ENCODE results near the gene SMARCA2.

Gene SMARCA2

DNA sequence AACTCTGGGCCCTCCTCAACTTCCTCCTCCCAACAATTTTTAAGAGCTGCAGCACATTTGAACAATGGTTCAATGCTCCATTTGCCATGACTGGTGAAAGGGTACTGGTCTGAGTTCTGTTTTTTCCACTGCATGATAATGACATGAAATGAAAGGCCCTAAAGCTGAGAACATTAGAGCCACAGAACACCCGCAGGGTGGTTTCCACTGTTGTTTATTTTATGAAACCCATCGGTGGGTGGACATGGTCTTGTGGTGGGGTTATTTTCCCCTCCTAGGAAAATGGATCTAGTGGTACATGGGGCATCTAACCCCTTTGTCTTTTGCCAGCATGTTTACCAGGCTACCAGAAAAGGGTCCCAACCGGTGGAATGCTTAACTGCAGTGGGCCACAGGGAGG, 71.8 kb downstream of the SMARCA2 start:
- DNase-seq, result no peak

DNA sequence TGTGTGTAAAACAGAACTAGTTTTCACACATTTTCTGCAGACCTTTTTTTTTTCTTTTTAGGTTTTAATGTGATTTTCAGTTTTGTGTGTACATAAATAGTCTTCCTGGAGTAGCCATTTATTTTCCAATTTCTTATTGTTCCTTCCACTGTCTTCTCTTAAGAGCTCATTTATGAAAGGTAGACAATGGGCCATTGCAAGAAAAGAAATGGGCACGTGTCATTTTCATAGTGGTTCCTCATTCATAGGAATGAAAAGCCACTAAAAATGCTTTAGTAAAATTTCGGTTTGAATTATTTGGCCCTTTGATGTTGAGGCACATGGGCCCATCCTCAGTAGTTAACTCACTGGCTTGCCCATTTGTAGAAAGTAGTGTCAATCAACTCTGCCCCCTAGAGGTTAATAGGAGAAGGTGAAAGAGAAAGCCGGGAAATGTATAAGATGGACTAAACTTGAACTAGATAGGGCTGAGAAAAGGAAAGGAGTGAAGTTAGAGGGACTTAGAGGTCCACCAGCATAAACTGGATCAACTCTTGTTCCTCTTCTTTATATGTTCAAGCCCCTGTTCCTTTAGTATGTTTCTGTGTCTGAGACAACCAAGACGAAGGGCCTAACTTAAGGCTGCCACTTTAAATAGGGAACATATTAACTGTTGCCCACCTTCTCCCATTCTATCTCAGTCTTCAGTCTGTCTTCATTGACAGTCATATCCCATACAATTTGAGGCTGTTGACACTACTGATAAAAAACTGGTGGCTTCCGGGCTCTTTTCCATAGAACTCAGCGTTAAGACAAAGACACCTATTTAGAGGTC, 72.6 kb downstream of the SMARCA2 start:
- DNase-seq, result peak in 1 of 51 donors; percentile 6

DNA sequence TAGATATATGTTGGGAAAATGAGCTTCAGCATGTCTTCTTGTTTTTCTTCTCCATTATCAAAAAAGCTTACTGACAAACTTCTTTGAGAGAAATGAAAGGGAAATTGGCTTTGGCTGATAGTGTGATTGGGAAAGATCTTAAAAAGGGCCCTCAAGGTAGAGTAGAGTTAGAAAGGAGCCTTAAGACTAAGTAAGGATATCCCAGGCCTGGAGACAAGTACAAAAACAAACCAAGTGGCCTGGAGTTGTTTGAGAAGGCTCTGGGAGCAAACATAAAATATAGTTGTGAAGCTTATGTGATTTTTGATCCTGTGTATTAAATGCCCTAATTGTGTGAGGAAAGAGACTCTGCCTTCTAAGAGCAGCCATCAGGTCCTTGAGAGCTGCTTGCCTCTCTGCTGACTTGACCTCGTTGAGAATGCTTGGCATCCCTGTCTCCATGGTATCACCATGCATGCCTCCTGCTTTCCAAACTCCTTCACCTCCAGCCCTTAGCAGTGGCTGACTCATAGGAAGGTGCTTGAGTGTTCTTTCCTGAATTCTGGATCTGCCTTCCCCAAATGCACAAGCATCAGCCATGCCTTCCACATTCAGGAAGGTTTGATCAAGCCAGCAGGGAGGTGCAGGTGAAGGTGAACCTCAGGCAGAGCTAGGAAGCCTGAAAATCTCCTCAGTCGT, 78.9 kb downstream of the SMARCA2 start:
- peak in 7 of 51 donors; percentile 2 to 54 (median 13) for DNase-seq

DNA sequence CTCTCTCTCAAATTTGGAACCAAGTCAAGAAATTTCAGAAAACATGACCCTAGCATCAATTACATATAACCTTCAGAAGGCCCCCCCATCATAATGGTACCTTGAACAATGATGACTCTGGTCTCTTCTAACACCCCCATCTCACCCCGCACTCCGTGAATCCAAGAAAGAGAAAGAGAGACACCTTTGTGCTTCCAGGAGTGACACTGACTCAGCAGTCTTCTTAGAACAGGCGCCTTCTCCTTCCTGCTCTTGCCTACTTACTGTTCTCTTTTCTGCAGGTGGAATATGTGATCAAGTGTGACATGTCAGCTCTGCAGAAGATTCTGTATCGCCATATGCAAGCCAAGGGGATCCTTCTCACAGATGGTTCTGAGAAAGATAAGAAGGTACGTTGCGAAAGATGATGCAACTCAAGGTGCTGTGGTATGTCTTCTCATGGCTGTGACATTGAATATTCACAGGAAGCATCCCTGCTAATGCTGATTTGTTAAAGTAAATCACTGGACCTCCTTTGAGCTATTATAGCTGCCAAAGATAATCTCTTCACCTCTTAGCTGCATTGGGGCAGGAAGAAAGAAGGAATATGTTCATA, 81.3 kb downstream of the SMARCA2 start:
- DNase-seq, result no peak

DNA sequence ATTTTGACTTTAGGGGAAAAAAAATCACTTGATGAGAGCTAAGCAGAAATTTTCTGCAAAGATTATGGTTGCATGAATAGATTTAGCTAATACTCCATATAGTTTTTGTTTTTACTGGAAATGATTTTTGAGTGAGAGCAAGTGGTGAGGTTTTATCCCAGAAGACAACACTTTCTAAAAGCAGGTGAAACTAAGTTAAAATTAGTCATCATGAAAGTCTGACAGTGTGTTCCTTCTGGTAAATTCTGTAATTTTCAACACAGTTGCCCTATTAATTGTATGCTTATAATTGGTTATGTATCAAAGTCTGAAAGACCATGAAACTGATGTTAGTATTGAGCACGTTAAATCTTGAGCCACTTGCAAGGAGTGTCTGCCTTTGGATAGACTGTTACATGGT, 91.5 kb downstream of the SMARCA2 start:
- no peak for DNase-seq

DNA sequence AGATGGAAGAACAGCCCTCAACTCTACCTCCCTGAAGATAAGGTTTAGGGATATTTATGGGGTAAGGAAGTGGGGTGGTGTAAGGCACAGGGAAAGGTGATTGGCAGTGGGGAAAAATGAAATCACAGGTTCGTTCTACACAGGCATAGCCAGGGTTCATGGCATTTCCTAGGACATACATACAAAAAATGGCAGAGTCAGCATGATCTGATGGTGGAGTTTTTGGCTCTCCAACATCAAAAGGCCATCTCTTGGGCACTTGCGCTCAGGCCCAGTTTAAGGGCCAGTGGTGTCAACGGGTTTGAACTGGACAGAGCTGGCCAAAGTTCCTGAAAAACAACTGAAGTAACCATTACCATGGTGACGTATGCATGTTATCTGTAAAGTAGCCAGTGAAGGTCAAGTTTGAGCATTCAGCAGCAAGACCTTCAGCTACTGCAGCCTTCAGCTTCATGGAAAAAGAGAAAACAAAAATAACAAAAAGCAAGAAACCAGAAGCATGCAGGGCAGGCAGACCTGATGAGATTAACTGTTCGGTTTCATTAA, 92.8 kb downstream of the SMARCA2 start:
- DNase-seq, result no peak

DNA sequence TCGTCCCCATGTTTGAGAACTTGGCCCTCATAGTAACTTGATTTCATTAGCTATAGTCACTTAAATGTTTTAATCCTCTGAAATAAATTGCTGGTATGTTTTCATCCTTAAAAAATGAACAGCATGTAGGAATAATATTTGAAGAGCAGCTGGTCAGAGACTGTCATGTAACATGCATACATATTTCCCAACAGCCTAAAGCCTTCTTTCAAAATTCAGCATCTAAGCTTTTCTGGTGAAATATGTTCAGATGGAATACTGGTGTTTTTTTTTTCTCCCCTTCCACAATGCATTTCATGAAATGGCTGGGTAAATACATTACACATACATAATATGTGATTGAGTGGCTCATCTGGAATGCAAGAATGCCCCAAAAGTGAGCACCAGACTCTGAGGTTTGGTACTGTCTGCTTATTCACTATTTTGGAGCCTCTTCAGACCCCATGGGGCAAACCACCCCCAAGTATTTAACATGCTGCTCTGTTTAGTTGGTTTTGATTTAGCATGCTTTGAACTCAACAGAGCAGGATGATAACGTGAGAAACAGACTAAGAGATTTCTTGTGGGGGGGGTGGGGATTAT, 94.0 kb downstream of the SMARCA2 start:
- DNase-seq, result no peak

DNA sequence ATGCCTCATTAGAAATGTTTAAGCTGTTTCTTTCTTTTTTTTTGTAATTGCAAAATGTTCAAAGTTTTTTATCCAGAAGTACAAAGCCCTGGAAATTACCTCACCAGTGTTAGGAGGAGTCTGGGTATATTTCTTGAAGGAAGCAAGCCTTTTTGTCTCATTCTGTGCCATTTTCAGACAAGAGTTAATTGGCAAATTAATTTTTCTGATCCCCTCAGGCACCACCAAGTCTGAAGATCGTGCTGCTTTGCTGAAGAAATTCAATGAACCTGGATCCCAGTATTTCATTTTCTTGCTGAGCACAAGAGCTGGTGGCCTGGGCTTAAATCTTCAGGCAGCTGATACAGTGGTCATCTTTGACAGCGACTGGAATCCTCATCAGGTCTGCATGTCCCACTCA, 94.9 kb downstream of the SMARCA2 start:
- no peak for DNase-seq

DNA sequence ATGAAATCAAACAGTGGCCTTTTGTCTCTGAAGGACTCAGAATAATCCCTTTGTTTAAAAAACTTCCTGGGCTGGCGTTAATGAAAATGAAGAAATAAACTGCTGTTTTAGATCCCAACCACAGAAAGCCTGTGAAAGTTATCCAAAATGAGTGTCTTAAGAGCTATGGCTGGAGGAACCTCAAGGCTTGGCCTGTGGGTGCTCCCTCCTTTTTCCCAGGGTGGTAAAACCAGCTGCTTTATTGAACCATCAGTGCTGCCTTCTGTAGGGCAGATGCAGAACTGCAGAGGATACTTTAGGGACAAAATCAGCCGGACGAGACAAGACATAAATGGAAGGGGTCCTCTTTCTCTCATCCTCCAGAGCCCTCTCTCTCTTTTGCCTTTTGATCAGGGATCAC, 100.9 kb downstream of the SMARCA2 start:
- peak in 1 of 51 donors; percentile 14 for DNase-seq

DNA sequence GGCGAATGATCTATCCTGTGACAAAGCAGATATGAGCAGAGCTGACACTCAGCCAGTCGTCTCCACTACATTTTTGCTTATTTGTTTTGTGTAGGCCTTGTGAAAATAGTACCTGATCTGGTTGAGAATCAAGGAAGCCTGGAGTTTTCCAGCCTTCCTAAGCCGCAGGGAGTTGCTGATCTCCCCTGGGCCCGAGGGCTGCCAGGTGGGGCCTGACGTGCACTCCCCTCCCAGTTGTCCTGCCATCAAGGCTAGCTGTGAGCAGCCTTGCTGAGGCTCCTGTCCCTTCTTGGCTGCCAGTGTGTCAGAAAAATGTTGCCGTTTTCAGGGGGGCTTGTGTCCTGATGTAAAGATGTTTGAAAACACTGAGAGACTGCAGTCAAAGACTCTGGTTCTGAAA, 102.4 kb downstream of the SMARCA2 start:
- no peak for DNase-seq

DNA sequence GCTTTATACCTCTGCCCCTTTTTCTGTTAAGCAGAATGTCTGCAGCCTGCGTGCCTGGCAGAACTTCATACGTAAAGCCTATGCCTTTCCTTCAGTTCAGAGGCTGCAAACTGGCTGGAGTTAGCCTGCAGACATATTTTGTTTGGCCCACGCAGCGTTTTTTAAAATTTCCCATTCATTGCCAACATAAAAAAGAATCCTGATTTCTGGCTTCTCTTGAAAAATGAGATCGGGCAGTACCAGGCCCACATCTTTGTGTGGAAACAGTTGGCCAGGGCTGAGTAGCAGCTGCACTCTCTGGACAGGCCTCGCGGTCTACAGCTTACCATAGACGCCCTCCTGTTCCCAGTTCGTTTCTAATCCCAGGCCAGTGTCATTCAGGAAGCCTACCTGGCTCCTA, 104.4 kb downstream of the SMARCA2 start:
- peak in 2 of 51 donors; percentile 3 for DNase-seq

DNA sequence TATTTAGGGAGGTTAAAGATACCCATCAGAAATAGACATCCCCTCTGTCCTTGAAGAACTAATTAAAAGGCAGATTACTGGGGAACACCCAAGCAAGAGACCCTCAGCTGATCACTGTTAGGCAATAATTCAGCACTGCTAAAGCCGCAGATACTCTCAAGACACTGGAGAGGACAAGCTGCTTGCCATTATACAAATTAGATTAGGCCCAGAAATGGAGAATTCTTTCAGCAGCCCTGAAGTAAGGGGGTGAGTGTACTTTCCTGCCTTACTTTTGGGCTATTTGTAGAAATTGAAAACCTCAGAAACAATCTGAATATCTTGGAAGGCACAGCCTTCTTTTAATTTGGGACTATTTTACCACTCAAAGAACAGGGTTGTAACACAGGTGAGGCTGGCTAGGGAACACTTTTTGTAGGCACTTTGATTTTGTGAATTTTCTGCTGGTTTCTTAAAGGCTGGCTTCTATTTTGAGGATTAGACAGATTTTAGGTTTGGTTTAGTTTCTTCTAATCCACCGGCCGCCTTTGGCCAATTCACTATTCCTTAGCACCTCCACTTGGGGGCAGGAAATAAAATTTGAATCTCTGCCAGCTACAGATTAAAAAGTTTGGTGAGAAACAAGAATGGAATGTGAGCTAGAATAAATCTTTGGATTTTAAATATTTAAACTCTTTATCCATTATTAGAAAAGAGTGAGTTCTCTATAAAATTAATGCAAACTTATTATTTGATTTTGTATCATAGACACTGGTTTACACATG, 106.0 kb downstream of the SMARCA2 start:
- no peak for DNase-seq

DNA sequence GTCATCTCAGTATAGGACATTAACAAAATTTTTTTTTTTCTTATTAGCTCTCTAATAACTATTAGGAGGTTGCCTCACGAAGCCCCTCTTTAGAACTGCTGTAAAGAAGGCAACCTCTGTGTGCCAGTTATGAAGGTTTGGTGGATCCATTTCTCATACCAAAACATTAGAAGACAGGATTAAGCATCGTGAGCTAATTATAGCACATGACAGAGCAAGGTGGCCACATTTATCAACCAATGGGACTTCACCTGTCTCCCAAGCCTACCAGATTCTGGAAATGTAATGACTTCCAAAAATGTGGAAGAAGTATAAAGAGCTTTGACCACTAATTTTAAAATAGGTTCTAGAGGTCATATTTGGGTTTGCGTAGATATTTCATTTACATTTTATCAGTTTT, 107.2 kb downstream of the SMARCA2 start:
- no peak for DNase-seq

DNA sequence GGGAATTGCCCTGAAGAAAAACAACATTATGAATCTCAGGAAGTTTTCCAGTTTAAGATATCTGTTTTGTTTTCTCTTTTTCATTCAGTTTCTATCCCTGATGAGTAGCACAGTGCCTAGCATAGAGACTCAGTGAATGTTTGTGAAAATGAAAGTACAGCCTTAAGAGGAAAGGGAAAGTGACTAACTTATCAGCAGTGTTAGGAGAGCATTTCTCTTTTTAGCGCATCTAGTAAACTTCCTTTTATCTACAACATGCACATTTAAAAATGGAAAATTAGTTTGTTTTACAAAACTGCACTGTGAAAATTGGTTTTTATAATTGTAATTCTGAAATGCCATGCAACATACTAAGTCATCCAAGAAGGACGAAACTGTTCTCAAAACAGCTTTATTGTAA, 110.8 kb downstream of the SMARCA2 start:
- DNase-seq, result peak in 1 of 51 donors; percentile 19

DNA sequence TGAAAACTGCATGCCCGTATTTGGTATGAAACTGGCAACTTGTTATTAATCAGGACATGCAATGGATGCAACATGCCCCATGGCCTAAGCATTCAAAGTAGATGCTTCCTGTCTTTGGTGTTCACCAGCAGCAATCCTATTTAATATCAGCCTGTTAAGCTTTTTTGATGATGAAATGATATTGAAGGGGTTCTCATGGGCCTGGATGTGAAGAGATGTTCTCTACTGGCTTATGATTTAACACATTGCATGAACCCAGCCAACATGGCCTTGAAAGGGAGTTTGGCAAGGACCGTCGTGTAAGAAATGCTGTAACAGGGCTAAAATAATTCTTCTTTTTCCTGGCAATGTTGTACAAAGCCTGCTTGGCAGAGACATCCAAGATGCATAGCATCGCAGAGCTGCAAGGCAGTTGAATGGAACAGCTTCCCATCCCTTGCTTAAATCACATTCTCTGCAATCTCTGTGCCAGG, 111.2 kb downstream of the SMARCA2 start:
- peak in 2 of 51 donors; percentile 32 to 48 for DNase-seq

DNA sequence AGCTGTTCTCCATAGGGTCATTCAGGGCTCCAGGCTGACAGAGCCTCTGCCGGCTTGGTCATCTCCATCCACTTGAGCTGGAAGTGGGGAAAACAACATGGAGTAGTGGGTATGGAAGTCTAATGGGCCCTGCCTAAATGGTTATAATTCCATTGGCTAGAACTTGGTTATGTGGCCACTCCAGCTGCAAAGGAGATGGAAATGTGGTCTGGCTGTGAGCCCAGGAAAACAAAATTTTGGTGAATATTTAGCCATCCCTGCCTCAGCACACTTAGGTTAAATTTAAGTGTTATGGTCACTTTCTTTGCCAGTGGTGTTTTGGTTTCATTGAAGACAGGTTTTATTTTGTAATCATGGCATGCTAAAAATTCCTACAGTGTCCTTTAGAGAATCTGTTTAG, 112.3 kb downstream of the SMARCA2 start:
- DNase-seq, result no peak

DNA sequence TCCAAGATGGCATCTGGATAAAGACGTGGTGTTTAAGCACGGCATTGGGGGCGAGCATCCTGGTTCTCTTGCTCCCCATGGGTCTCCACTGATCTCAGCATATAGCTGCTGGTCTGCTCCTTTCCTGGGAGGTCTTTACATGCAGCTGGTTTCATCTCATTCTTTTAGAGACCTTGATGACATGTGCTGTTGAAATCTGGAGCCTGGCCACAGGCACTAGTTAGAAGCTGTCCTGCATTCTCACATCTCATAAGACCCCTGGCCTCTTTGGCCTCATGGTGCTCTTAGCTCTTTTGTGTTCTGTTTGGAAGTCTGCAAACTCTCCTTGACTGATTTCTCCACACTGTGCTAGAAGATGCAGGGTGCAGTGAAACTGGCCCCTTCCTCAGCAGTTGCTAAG, 113.0 kb downstream of the SMARCA2 start:
- no peak for DNase-seq

DNA sequence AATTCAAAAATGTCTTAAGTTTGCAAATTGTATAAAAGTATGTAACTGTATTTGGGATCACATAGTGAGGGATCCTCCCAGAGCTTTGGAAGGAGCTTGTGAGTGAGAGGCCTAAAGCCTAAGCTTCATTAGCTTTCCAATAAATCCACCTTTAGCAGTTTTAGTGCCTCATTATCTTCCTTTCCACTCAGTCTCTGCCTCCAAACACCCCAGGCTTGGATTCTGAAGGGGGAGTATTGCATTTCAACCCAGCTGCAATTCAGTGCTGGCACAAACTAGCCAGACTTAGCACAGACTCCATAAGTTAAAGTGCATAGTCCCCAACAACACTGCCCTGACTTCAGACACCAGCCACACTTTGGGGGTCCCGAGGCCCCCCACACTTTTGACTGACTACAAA, 113.5 kb downstream of the SMARCA2 start:
- DNase-seq, result no peak

DNA sequence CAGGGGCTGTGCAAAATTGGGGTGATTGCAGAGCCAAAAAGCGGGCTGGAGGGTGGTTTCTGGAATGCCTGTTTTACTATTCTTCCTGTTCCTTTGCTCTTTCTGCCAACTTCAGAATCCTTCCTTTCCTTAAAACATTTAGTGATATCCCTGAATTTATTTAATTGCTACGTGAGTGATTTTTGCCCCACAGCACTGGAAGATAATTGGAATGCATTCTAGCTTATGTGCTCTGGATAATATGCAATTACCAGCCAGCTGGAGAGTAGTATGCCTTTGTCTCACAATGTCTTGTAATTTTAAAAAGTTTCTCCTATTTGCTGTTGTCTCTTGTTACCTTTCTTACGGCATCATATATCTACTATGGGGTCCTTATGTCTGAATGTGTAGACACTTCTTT, 115.8 kb downstream of the SMARCA2 start:
- DNase-seq, result no peak

DNA sequence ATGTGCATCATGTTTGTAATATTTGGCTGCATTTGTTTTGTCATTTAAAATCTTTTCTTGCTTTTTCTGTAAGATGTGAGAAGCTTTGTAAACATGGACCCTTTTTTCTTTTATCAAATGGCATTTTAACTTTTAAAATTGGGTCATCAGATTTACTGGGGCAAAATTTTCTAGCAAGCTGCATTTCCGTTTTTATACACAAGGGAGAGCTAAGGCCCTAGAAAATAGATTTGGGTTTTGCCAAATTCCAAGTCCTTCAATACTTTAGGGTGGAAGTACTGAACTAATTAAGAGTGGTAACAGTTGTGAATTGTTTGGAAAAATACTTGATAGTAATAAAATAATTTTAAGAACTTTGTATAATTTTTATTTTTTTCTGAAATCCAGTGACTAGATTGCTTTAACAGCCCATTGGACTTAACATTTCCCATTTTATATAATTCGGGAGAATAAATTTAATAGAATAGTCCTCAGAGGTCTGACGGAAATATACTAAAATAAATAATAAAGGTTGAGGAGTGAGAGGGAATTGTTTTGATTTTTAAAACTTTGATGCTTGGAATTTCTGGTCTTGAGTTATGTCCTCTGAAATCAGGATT, 117.4 kb downstream of the SMARCA2 start:
- DNase-seq, result peak in 1 of 51 donors; percentile 13

DNA sequence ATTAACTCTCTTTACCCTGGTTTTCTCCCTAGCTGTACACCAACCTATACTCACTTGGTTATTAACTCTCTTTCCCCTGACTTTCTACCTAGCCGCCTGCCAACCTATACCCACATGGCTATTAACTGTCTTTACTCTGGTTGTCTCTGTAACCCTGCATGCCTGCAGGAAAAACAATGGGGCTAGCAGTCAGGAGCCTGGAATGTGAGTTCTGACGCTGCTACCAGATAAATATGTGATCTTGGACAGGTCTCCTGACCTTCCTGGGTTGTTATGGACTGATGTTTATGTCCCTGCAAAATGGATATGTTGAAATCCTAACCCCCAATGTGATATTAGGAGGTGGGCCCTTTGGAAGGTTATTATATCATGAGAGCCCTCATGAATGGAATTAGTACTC, 119.2 kb downstream of the SMARCA2 start:
- DNase-seq, result no peak
